HG03060 (cell line): ENCODE results near the gene TMEM181.
"Not testable (repeated sequence)": the region's sequence is repeated elsewhere in the genome, so short reads cannot be mapped to it uniquely, and the experiment has no call there.

Source experiments
- ATAC-seq: cut with Tn5 transposase; IDR thresholded peaks from one replicate; pipeline ENCODE4 v1.9.1; 2021; ENCODE audit warnings: low read depth, moderate number of reproducible peaks; ENCODE audit not compliant: unreplicated experiment

TMEM181 gene

GRCh38 chr6:158559895-158560835 is at the start of gene TMEM181:
TMEM181 (plus strand) TSS chr6:158560091; CDS start chr6:158560225, 134 bp downstream.
- no peak for ATAC-seq

GRCh38 chr6:158512809-158513208 is 47.1 kb upstream of the TMEM181 start:
- no peak for ATAC-seq

- no peak for ATAC-seq
Observed at GRCh38 chr6:158514176-158514575, 45.7 kb upstream of the TMEM181 start.

GRCh38 chr6:158514991-158515390 is 44.9 kb upstream of the TMEM181 start:
- no peak for ATAC-seq

GRCh38 chr6:158516098-158516497 is 43.8 kb upstream of the TMEM181 start:
- ATAC-seq, result no peak

- no peak for ATAC-seq
Observed at GRCh38 chr6:158517038-158517437, 42.9 kb upstream of the TMEM181 start.

GRCh38 chr6:158517581-158517980 is 42.3 kb upstream of the TMEM181 start:
- no peak for ATAC-seq

- ATAC-seq, result peak; percentile 71
Observed at GRCh38 chr6:158518191-158519127, 41.4 kb upstream of the TMEM181 start.

GRCh38 chr6:158519300-158519699 is 40.6 kb upstream of the TMEM181 start:
- ATAC-seq, result no peak

GRCh38 chr6:158519761-158520160 is 40.1 kb upstream of the TMEM181 start:
- ATAC-seq, result no peak

GRCh38 chr6:158520975-158521374 is 38.9 kb upstream of the TMEM181 start:
- ATAC-seq, result not testable (repeated sequence)

- ATAC-seq, result no peak
Observed at GRCh38 chr6:158521759-158522158, 38.1 kb upstream of the TMEM181 start.

- no peak for ATAC-seq
Observed at GRCh38 chr6:158522616-158523015, 37.3 kb upstream of the TMEM181 start.

GRCh38 chr6:158524311-158524710 is 35.6 kb upstream of the TMEM181 start:
- no peak for ATAC-seq

GRCh38 chr6:158527858-158528257 is 32.0 kb upstream of the TMEM181 start:
- ATAC-seq, result not testable (repeated sequence)

- ATAC-seq, result no peak
Observed at GRCh38 chr6:158528826-158529225, 31.1 kb upstream of the TMEM181 start.

GRCh38 chr6:158529629-158530028 is 30.3 kb upstream of the TMEM181 start:
- no peak for ATAC-seq

GRCh38 chr6:158531566-158531965 is 28.3 kb upstream of the TMEM181 start:
- ATAC-seq, result no peak

GRCh38 chr6:158531970-158532369 is 27.9 kb upstream of the TMEM181 start:
- ATAC-seq, result no peak

GRCh38 chr6:158536084-158536890 is 23.6 kb upstream of the TMEM181 start:
- no peak for ATAC-seq
